Natural killer cell (primary cell): ENCODE measurements around the gene PFKP. TPM values are rescaled to one million over a fixed set of nuclear protein-coding genes. Genes with fewer than 3 reads are reported as not detected.
"Not testable (repeated sequence)": the region's sequence is repeated elsewhere in the genome, so short reads cannot be mapped to it uniquely, and the experiment has no call there.

Source experiments
- ATAC-seq, 3 donors: fragments of 150-1000 bp in 2 of 3; fragments of 200-7000 bp in 1 of 3; cut with Tn5 transposase; 1 replicate in 1 of 3; 2 replicates in 2 of 3; pipeline ENCODE4 v1.10.0; 2021; ENCODE audit warnings: mild to moderate bottlenecking in 2 of 3, moderate library complexity in 2 of 3
- DNase-seq, 2 donors: peaks; one replicate each; pipeline versions ENCODE4 v3.0.0 to v3.0.0-alpha.2; 2013 to 2021; ENCODE audit warnings: mixed read lengths in 1 of 2
- H3K27ac ChIP-seq: one replicate; pipeline ENCODE4 v1.5.1; 2013; ENCODE audit warnings: mild to moderate bottlenecking, low read length
- H3K27me3 ChIP-seq: one replicate; pipeline ENCODE4 v1.6.1; 2013; ENCODE audit warnings: low read length; ENCODE audit not compliant: control insufficient read depth, insufficient read depth
- H3K36me3 ChIP-seq: one replicate; pipeline ENCODE4 v1.6.1; 2013; ENCODE audit warnings: low read length; ENCODE audit not compliant: control insufficient read depth, insufficient read depth
- H3K4me1 ChIP-seq: one replicate; pipeline ENCODE4 v1.6.1; 2013; ENCODE audit warnings: low read length; ENCODE audit not compliant: control insufficient read depth, insufficient read depth
- H3K4me3 ChIP-seq: one replicate; pipeline ENCODE4 v1.5.1; 2013; ENCODE audit warnings: low read length
- H3K9me3 ChIP-seq: one replicate; pipeline ENCODE4 v1.6.1; 2013; ENCODE audit warnings: low read length; ENCODE audit not compliant: control insufficient read depth, insufficient read depth
- H3K27ac Mint-ChIP-seq, 2 donors: one replicate each; pipeline ENCODE4 v1.8.0; 2022; ENCODE audit warnings: mild to moderate bottlenecking in 2 of 2, mixed read lengths in 2 of 2, moderate library complexity in 1 of 2
- H3K27me3 Mint-ChIP-seq, 2 donors: one replicate each; pipeline ENCODE4 v1.8.0; 2022; ENCODE audit warnings: low read depth in 2 of 2, mixed read lengths in 2 of 2
- H3K36me3 Mint-ChIP-seq: one replicate; pipeline ENCODE4 v1.8.0; 2022; ENCODE audit warnings: mixed read lengths
- H3K4me1 Mint-ChIP-seq, 2 donors: one replicate each; pipeline ENCODE4 v1.8.0; 2022; ENCODE audit warnings: mixed read lengths in 2 of 2
- H3K4me3 Mint-ChIP-seq: one replicate; pipeline ENCODE4 v1.8.0; 2022; ENCODE audit warnings: mild to moderate bottlenecking, moderate library complexity, mixed read lengths
- H3K9me3 Mint-ChIP-seq, 2 donors: one replicate each; pipeline ENCODE4 v1.8.0; 2022; ENCODE audit warnings: mixed read lengths in 2 of 2
- WGBS: methylation state at CpG from one replicate; pipeline ENCODE4 v1.1.7; 2013; ENCODE audit warnings: missing lambda C conversion rate; ENCODE audit not compliant: insufficient coverage; 5-methylcytosine and 5-hydroxymethylcytosine counted together
- intact Hi-C: fragments of 100-400 bp; cut with micrococcal nuclease; formaldehyde crosslinking; loops from one replicate; pipeline ENCODE4 v1.14.2; 2022
- total RNA-seq, 4 donors: library from RNA; stranded (reverse); fragments of 120-200 nt in 1 of 4; gene quantifications; one replicate each; pipeline versions ENCODE4 v1.2.3 to v1.2.4, GENCODE V29; 2013 to 2022
- TF ChIP-seq, protein P1 (sequence below): fragments of 200-600 bp; IDR thresholded peaks from one replicate; pipeline ENCODE4 v1.8.0; 2022; ENCODE audit warnings: antibody characterized with exemption

PFKP gene
- total RNA-seq, 3 donors from 2014 or later (not counting 1 experiment from before 2014, with no cell fraction given): 43.9 to 62.4 (median 47.4) TPM

DNA sequence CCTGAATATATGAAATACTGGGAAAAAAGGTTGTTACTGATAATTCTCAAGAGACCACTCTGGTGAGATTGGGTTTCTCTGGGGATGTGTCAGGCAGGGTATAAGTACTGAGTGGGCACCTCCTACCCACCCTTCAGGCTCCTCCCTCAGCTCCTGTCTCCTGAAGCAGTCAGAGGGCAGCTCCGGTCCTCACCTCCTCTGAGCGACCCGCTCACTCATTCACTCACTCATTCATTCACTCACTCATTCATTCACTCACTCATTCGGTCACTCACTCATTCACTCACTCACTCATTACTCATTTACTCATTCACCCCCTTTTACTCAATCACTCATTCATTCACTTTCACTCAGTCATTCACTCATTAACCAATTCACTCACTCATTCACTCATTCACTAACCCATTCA is 6.9 kb upstream of the PFKP start:
- peaks cover 10% of the 10 kb centered on the region for H3K4me1 ChIP-seq
- H3K36me3 ChIP-seq: no peaks in the 10 kb centered on the region
- no peak for ATAC-seq
- Mint-ChIP-seq H3K4me3 (no peak overlapping the region), H3K9me3 (no peaks in the 10 kb centered on the region), H3K27ac (no peak overlapping the region), H3K4me1 (peaks cover 0 to 20% of the 10 kb centered on the region in 2 donors), H3K27me3 (peaks cover 0 to 3% of the 10 kb centered on the region in 2 donors), H3K36me3 (no peaks in the 10 kb centered on the region)
- H3K27ac ChIP-seq: no peak overlapping the region
- no peak overlapping the region for H3K4me3 ChIP-seq
- no peaks in the 10 kb centered on the region for H3K27me3 ChIP-seq
- 90% methylated on average over 4 of the region's 4 CpGs for WGBS
- H3K9me3 ChIP-seq: no peaks in the 10 kb centered on the region
- TF ChIP-seq, protein P1, sequence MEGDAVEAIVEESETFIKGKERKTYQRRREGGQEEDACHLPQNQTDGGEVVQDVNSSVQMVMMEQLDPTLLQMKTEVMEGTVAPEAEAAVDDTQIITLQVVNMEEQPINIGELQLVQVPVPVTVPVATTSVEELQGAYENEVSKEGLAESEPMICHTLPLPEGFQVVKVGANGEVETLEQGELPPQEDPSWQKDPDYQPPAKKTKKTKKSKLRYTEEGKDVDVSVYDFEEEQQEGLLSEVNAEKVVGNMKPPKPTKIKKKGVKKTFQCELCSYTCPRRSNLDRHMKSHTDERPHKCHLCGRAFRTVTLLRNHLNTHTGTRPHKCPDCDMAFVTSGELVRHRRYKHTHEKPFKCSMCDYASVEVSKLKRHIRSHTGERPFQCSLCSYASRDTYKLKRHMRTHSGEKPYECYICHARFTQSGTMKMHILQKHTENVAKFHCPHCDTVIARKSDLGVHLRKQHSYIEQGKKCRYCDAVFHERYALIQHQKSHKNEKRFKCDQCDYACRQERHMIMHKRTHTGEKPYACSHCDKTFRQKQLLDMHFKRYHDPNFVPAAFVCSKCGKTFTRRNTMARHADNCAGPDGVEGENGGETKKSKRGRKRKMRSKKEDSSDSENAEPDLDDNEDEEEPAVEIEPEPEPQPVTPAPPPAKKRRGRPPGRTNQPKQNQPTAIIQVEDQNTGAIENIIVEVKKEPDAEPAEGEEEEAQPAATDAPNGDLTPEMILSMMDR: no peak
- DNase-seq: no peak
- intact Hi-C loops: no loop called here

DNA sequence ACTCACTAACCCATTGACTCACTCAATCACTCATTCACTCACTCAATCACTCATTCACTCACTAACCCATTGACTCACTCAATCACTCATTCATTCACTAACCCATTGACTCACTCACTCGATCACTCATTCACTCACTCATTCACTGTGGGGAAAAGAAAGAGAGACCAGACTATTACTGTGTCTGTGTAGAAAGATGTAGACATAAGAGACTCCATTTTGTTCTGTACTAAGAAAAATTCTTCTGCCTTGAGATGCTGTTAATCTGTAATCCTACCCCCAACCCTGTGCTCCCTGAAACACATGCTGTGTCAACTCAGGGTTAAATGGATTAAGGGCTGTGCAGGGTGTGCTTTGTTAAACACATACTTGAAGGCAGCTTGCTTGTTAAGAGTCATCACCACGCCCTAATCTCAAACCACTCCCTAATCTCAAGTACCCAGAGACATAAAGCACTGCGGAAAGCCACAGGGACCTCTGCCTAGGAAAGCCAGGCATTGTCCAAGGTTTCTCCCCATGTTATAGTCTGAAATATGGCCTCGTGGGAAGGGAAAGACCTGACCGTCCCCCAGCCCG is 5.9 kb upstream of the PFKP start:
- H3K36me3 Mint-ChIP-seq, H3K4me3 Mint-ChIP-seq, intact Hi-C loops, ATAC-seq, H3K9me3 Mint-ChIP-seq, H3K27me3 ChIP-seq, H3K36me3 ChIP-seq, H3K27ac Mint-ChIP-seq, DNase-seq, H3K27me3 Mint-ChIP-seq, H3K9me3 ChIP-seq, H3K27ac ChIP-seq, H3K4me3 ChIP-seq: not testable (repeated sequence)
- H3K4me1 ChIP-seq: peaks cover 10% of the 10 kb centered on the region
- H3K4me1 Mint-ChIP-seq: peaks cover 0 to 17% of the 10 kb centered on the region in 2 donors
- WGBS: 64% methylated on average over 4 of the region's 6 CpGs

DNA sequence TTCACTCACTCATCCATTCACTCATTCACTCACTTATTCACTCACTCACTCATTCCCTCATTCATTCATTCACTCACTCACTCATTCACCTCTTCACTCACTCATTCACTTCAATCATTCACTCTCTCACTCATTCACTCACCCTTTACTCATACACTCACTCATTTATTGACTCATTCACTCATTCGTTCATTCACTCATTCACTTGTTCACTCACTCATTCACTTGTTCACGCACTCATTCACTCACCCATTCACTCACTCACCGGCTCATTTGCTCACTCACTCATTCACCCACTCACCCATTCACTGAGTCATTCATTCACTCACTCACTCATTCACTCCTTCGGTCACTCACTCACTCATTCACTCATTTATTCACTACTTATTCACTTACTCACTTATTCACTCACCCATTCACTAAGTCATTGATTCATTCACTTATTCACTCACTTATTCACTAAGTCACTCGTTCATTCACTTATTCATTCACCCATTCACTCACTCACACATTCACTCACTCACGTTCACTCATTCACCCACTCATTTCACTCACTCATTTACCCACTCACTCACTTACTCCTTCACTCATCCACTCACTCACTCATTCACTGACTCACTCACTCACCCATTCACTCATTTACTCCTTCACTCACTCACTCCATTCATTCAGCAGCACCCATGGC is 4.7 kb upstream of the PFKP start:
- Histone ChIP-seq H3K9me3 (no peaks in the 10 kb centered on the region), H3K4me3 (no peak overlapping the region), H3K36me3 (no peaks in the 10 kb centered on the region), H3K4me1 (peaks cover 15% of the 10 kb centered on the region), H3K27me3 (peaks cover 5% of the 10 kb centered on the region), H3K27ac (no peak overlapping the region)
- no peaks in the 10 kb centered on the region for H3K36me3 Mint-ChIP-seq
- ATAC-seq (no peak), DNase-seq (no peak)
- 80% methylated on average over 6 of the region's 6 CpGs for WGBS
- TF ChIP-seq, protein P1: no peak
- no peaks in the 10 kb centered on the region for H3K9me3 Mint-ChIP-seq
- H3K4me1 Mint-ChIP-seq: peaks cover 0 to 6% of the 10 kb centered on the region in 2 donors
- no peaks in the 10 kb centered on the region for H3K27me3 Mint-ChIP-seq
- intact Hi-C loops: no loop called here
- H3K4me3 Mint-ChIP-seq: no peak overlapping the region
- H3K27ac Mint-ChIP-seq: no peak overlapping the region

DNA sequence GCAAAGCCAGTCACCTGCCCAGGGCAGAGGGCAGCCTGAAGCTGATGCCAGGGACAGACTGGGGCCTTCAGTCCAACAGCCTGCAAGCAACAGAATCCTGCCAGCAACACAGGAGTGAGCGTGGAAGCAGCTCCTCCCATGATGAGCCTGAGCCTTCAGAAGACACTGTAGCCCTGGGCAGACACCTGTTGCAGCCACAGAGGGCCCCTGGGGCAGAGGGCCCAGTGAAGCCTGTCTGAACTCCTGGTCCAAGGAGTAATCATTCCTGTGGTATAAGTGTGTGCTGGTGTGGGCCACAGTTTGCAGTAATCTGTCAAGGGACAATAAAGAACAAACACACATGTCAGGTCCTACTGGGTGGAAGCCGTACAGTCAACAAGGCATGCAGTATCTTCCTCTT is 2.9 kb upstream of the PFKP start:
- intact Hi-C loops: no loop called here

More for the DNA sequence above, 2.9 kb upstream of the PFKP start:
- no peaks in the 10 kb centered on the region for H3K36me3 Mint-ChIP-seq
- ATAC-seq (no peak), DNase-seq (no peak)
- no peak overlapping the region for H3K27ac Mint-ChIP-seq
- WGBS: 67% methylated on average over 2 of the region's 2 CpGs
- H3K4me3 ChIP-seq: no peak overlapping the region
- no peaks in the 10 kb centered on the region for H3K36me3 ChIP-seq
- H3K9me3 ChIP-seq: no peaks in the 10 kb centered on the region
- no peak overlapping the region for H3K27ac ChIP-seq
- H3K27me3 Mint-ChIP-seq: no peaks in the 10 kb centered on the region
- peaks cover 5% of the 10 kb centered on the region for H3K27me3 ChIP-seq
- no peaks in the 10 kb centered on the region for H3K9me3 Mint-ChIP-seq
- H3K4me1 Mint-ChIP-seq: peaks cover 3 to 9% of the 10 kb centered on the region in 2 donors
- H3K4me1 ChIP-seq: peaks cover 11% of the 10 kb centered on the region
- TF ChIP-seq, protein P1: no peak
- H3K4me3 Mint-ChIP-seq: no peak overlapping the region
